GM21723 (cell line): Measurements from ENCODE around the gene TEX44.
A peak's percentile ranks its signal among the peaks of the same experiment; 100 is the strongest.
"Not testable (repeated sequence)": the region's sequence is repeated elsewhere in the genome, so short reads cannot be mapped to it uniquely, and the experiment has no call there.

Source experiments
- ATAC-seq: cut with Tn5 transposase; IDR thresholded peaks from one replicate; pipeline ENCODE4 v1.9.1; 2021; ENCODE audit warnings: mild to moderate bottlenecking, moderate library complexity; ENCODE audit not compliant: unreplicated experiment

The TEX44 gene

GRCh38 chr2:231570915-231571314 is 21.7 kb upstream of the TEX44 start:
- not testable (repeated sequence) for ATAC-seq

- no peak for ATAC-seq
Measured at GRCh38 chr2:231571661-231572191, 20.9 kb upstream of the TEX44 start.

GRCh38 chr2:231573096-231573495 is 19.6 kb upstream of the TEX44 start:
- no peak for ATAC-seq

GRCh38 chr2:231573698-231574421 is 18.8 kb upstream of the TEX44 start:
- ATAC-seq: no peak

- ATAC-seq: no peak
Measured at GRCh38 chr2:231575612-231576256, 16.9 kb upstream of the TEX44 start.

- no peak for ATAC-seq
Measured at GRCh38 chr2:231576465-231576864, 16.2 kb upstream of the TEX44 start.

- ATAC-seq: not testable (repeated sequence)
Measured at GRCh38 chr2:231578655-231579054, 14.0 kb upstream of the TEX44 start.

- ATAC-seq: no peak
Measured at GRCh38 chr2:231579560-231579959, 13.1 kb upstream of the TEX44 start.

- ATAC-seq: no peak
Measured at GRCh38 chr2:231581328-231581727, 11.3 kb upstream of the TEX44 start.

- ATAC-seq: no peak
Measured at GRCh38 chr2:231583982-231584381, 8.7 kb upstream of the TEX44 start.

GRCh38 chr2:231587744-231588143 is 4.9 kb upstream of the TEX44 start:
- ATAC-seq: not testable (repeated sequence)

- ATAC-seq: no peak
Measured at GRCh38 chr2:231589656-231590055, 3.0 kb upstream of the TEX44 start.

- ATAC-seq: no peak
Measured at GRCh38 chr2:231590614-231591013, 2.0 kb upstream of the TEX44 start.

- ATAC-seq: no peak
Measured at GRCh38 chr2:231593666-231594065, 1.0 kb downstream of the TEX44 start.

- ATAC-seq: peak; percentile 90
Measured at GRCh38 chr2:231597014-231597611, 4.4 kb downstream of the TEX44 start.

GRCh38 chr2:231597627-231598026 is 5.0 kb downstream of the TEX44 start:
- ATAC-seq: no peak

- ATAC-seq: no peak
Measured at GRCh38 chr2:231600619-231601355, 8.1 kb downstream of the TEX44 start.

- ATAC-seq: peak; percentile 38
Measured at GRCh38 chr2:231601356-231602229, 8.9 kb downstream of the TEX44 start.

GRCh38 chr2:231602859-231603467 is 10.3 kb downstream of the TEX44 start:
- ATAC-seq: no peak
